GM23338 (cell line): ENCODE results near the gene EHF. TPM values are rescaled to one million over a fixed set of nuclear protein-coding genes. Genes with fewer than 3 reads are reported as not detected.

Source experiments
- ATAC-seq: fragments of 200-7000 bp; cut with Tn5 transposase; 3 replicates; pipeline ENCODE4 v1.9.1; 2020
- DNase-seq: peaks from one replicate; pipeline ENCODE4 v3.0.0-alpha.2; 2015; ENCODE audit warnings: low spot score
- H2AFZ ChIP-seq: fragments of 200-600 bp; sonication (generic); 2 replicates; pipeline ENCODE4 v1.8.0; 2016; ENCODE audit warnings: antibody characterized with exemption, mild to moderate bottlenecking, moderate library complexity
- H3F3A ChIP-seq: fragments of 200-600 bp; sonication (generic); replicated peaks from 2 replicates; pipeline ENCODE4 v1.8.0; 2017; ENCODE audit warnings: antibody characterized with exemption, mixed run types, low read depth
- H3K27ac ChIP-seq: fragments of 200-600 bp; sonication (generic); 2 replicates; pipeline ENCODE4 v1.6.1; 2016; ENCODE audit warnings: low read depth
- H3K27me3 ChIP-seq: fragments of 200-600 bp; sonication (generic); 2 replicates; pipeline ENCODE4 v1.8.0; 2016; ENCODE audit warnings: mild to moderate bottlenecking, mixed run types, moderate library complexity; ENCODE audit not compliant: insufficient read depth
- H3K36me3 ChIP-seq: fragments of 200-600 bp; sonication (generic); 2 replicates; pipeline ENCODE4 v1.8.0; 2016; ENCODE audit warnings: mild to moderate bottlenecking; ENCODE audit not compliant: insufficient read depth
- H3K4me1 ChIP-seq: fragments of 200-600 bp; sonication (generic); 2 replicates; pipeline ENCODE4 v1.8.0; 2016; ENCODE audit warnings: mild to moderate bottlenecking, moderate library complexity; ENCODE audit not compliant: insufficient read depth
- H3K4me2 ChIP-seq: fragments of 200-600 bp; sonication (generic); 2 replicates; pipeline ENCODE4 v1.7.1; 2017; ENCODE audit warnings: mixed run types
- H3K4me3 ChIP-seq: fragments of 200-600 bp; sonication (generic); 2 replicates; pipeline ENCODE4 v1.6.1; 2016; ENCODE audit warnings: mixed run types
- H3K79me2 ChIP-seq: fragments of 200-600 bp; sonication (generic); replicated peaks from 2 replicates; pipeline ENCODE4 v1.8.0; 2017; ENCODE audit warnings: mild to moderate bottlenecking; ENCODE audit not compliant: insufficient read depth
- H3K9me2 ChIP-seq: fragments of 200-600 bp; sonication (generic); 2 replicates; pipeline ENCODE4 v1.8.0; 2017; ENCODE audit not compliant: insufficient read depth
- H4K20me1 ChIP-seq: fragments of 200-600 bp; sonication (generic); replicated peaks from 2 replicates; pipeline ENCODE4 v1.8.0; 2017; ENCODE audit warnings: mild to moderate bottlenecking; ENCODE audit not compliant: insufficient read depth
- H3K27ac Mint-ChIP-seq: 2 replicates; pipeline ENCODE4 v1.8.0; 2020; ENCODE audit warnings: inconsistent platforms, mild to moderate bottlenecking, moderate library complexity, mixed read lengths
- H3K27me3 Mint-ChIP-seq: 3 replicates; pipeline ENCODE4 v1.8.0; 2022; ENCODE audit warnings: low read depth, mild to moderate bottlenecking, moderate library complexity, mixed read lengths, inconsistent platforms; ENCODE audit not compliant: insufficient read depth, poor library complexity
- H3K36me3 Mint-ChIP-seq: 3 replicates; pipeline ENCODE4 v1.8.0; 2021; ENCODE audit warnings: low read depth, mild to moderate bottlenecking, inconsistent platforms, moderate library complexity, mixed read lengths
- H3K4me1 Mint-ChIP-seq: 3 replicates; pipeline ENCODE4 v1.8.0; 2020; ENCODE audit warnings: mild to moderate bottlenecking, inconsistent platforms, mixed read lengths
- H3K4me3 Mint-ChIP-seq: 3 replicates; pipeline ENCODE4 v1.8.0; 2021; ENCODE audit warnings: moderate library complexity, mild to moderate bottlenecking, inconsistent platforms, mixed read lengths
- H3K9me3 Mint-ChIP-seq: 3 replicates; pipeline ENCODE4 v1.8.0; 2020; ENCODE audit warnings: moderate library complexity, mild to moderate bottlenecking, inconsistent platforms, mixed read lengths
- CREB1 ChIP-seq: fragments of 250-450 bp; sonication (Bioruptor Pico); IDR thresholded peaks from 2 replicates; pipeline ENCODE4 v1.5.0; 2020; ENCODE audit warnings: low read depth, mild to moderate bottlenecking, moderate library complexity
- EZH2 ChIP-seq: fragments of 200-600 bp; sonication (generic); IDR thresholded peaks from one replicate; pipeline ENCODE4 v1.8.0; 2017; ENCODE audit warnings: antibody characterized with exemption, mild to moderate bottlenecking, low read depth; ENCODE audit not compliant: unreplicated experiment
- EZH2phosphoT487 ChIP-seq: fragments of 200-600 bp; sonication (generic); IDR thresholded peaks from one replicate; pipeline ENCODE4 v1.8.1; 2018; ENCODE audit warnings: antibody characterized with exemption; ENCODE audit not compliant: unreplicated experiment
- JUNB ChIP-seq: IDR thresholded peaks from one replicate; pipeline ENCODE4 v1.6.1; 2016; ENCODE audit warnings: antibody characterized with exemption; ENCODE audit not compliant: unreplicated experiment
- NANOG ChIP-seq: IDR thresholded peaks from 2 replicates; pipeline ENCODE4 v1.6.1; 2016; ENCODE audit warnings: antibody characterized with exemption, borderline replicate concordance
- POLR2AphosphoS5 ChIP-seq: IDR thresholded peaks from 2 replicates; pipeline ENCODE4 v1.6.1; 2016; ENCODE audit warnings: antibody characterized with exemption, low read depth
- STAT1 ChIP-seq: IDR thresholded peaks from one replicate; pipeline ENCODE4 v1.6.1; 2016; ENCODE audit warnings: antibody characterized with exemption; ENCODE audit not compliant: unreplicated experiment
- ZNF114 ChIP-seq: fragments of 250-450 bp; sonication (Bioruptor Pico); IDR thresholded peaks from 2 replicates; pipeline ENCODE4 v1.5.0; 2020; ENCODE audit warnings: mild to moderate bottlenecking, moderate library complexity
- ZNF331 ChIP-seq: fragments of 250-450 bp; sonication (Bioruptor Pico); IDR thresholded peaks from 2 replicates; pipeline ENCODE4 v1.5.0; 2020; ENCODE audit warnings: low read depth, mild to moderate bottlenecking, moderate library complexity
- polyA plus RNA-seq: library from polyadenylated mRNA; unstranded; fragments of >200 nt; fragmentation: Nextera tagmentation; extraction: Ambion mirVana; gene quantifications from 2 replicates; pipeline ENCODE4 v1.2.1, GENCODE V29; 2016
- total RNA-seq: library from RNA; depleted of rRNA; stranded (reverse); fragments of >200 nt; shearing (Covaris generic); gene quantifications from 2 replicates; pipeline ENCODE4 v1.2.3, GENCODE V29; 2014
- TF ChIP-seq, protein P1 (sequence below): IDR thresholded peaks from one replicate; pipeline ENCODE4 v1.6.1; 2018; ENCODE audit warnings: antibody characterized with exemption; ENCODE audit not compliant: unreplicated experiment
- TF ChIP-seq, protein P2 (sequence below): fragments of 250-450 bp; sonication (Bioruptor Pico); IDR thresholded peaks from 2 replicates; pipeline ENCODE4 v1.5.0; 2020; ENCODE audit warnings: mild to moderate bottlenecking, moderate library complexity
- TF ChIP-seq, protein P3 (sequence below): IDR thresholded peaks from 2 replicates; pipeline ENCODE4 v1.6.1; 2016; ENCODE audit warnings: antibody characterized with exemption
- TF ChIP-seq, protein P4 (sequence below), 2 experiments: fragments of 200-600 bp in 1 of 2; sonication (generic) in 1 of 2; conservative IDR thresholded peaks; 2 replicates each; pipeline versions ENCODE4 v1.5.1 to v1.6.1; 2016 to 2017; ENCODE audit warnings: antibody characterized with exemption in 2 of 2, low read depth in 2 of 2, mild to moderate bottlenecking in 2 of 2, moderate library complexity in 1 of 2

EHF gene
- total and polyA plus RNA-seq, 2 experiments from 2014 or later, result not detected

DNA sequence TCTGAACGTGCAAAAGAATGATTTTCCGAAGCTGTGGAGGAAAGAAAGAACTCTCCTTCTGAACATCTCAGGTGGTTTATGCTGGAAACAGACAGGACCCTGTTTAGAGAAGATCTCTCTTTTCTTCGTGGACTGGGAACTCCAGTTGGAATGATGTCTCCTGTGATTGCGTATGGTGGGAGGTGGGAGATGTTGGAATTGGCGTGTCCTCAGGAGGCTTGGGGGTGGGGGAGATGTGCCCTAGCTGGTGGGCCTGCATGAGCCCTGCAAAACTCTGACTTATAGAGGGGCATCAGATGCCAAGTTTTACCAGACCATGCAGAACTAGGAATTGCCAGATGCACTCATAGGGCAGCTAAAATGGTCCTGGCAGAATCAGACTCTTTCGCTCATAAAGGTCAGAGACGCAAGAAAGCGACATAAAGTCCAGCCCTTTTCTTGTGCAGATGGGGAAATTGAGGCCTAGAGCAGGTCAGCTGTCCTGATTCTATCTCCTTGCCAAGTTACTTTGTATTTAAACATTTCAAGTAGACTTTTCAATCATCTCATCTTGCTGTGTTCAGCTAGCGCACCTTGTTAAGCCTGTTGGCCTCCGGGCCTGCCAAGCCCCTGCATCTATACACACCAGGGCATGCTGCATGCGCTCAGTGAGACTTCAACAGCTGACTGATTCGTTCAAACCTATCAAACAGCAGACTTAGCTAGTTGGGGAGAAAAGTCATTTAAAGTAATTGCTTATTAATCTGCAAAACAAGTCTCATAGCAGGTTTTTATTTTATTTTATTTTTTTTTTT, 34.2 kb upstream of the EHF start:
- Histone ChIP-seq H4K20me1 (no peaks in the 10 kb centered on the region), H3K4me1 (no peaks in the 10 kb centered on the region), H3K27me3 (no peaks in the 10 kb centered on the region), H3K36me3 (no peaks in the 10 kb centered on the region), H3K27ac (no peak overlapping the region), H3K9me2 (no peaks in the 10 kb centered on the region), H3K79me2 (no peaks in the 10 kb centered on the region), H2AFZ (0 out of 2 replicates have a peak overlapping the region, but pooled peaks have one; percentile 1), H3K4me2 (no peak overlapping the region), H3F3A (no peaks in the 10 kb centered on the region), H3K4me3 (no peak overlapping the region)
- DNase-seq (no peak), ATAC-seq (peak; percentile 38; the same call in 2 of the 3 replicates)
- no peaks in the 10 kb centered on the region for H3K27me3 Mint-ChIP-seq
- no peaks in the 10 kb centered on the region for H3K36me3 Mint-ChIP-seq
- no peaks in the 10 kb centered on the region for H3K9me3 Mint-ChIP-seq
- H3K27ac Mint-ChIP-seq, result no peak overlapping the region
- TF ChIP-seq EZH2phosphoT487 (no peak), NANOG (no peak), STAT1 (no peak), EZH2 (no peak), POLR2AphosphoS5 (no peak), CREB1 (CRISPR knock-in tag) (no peak), ZNF331 (CRISPR knock-in tag) (no peak), JUNB (no peak), ZNF114 (CRISPR knock-in tag) (no peak)
- TF ChIP-seq, protein P1, sequence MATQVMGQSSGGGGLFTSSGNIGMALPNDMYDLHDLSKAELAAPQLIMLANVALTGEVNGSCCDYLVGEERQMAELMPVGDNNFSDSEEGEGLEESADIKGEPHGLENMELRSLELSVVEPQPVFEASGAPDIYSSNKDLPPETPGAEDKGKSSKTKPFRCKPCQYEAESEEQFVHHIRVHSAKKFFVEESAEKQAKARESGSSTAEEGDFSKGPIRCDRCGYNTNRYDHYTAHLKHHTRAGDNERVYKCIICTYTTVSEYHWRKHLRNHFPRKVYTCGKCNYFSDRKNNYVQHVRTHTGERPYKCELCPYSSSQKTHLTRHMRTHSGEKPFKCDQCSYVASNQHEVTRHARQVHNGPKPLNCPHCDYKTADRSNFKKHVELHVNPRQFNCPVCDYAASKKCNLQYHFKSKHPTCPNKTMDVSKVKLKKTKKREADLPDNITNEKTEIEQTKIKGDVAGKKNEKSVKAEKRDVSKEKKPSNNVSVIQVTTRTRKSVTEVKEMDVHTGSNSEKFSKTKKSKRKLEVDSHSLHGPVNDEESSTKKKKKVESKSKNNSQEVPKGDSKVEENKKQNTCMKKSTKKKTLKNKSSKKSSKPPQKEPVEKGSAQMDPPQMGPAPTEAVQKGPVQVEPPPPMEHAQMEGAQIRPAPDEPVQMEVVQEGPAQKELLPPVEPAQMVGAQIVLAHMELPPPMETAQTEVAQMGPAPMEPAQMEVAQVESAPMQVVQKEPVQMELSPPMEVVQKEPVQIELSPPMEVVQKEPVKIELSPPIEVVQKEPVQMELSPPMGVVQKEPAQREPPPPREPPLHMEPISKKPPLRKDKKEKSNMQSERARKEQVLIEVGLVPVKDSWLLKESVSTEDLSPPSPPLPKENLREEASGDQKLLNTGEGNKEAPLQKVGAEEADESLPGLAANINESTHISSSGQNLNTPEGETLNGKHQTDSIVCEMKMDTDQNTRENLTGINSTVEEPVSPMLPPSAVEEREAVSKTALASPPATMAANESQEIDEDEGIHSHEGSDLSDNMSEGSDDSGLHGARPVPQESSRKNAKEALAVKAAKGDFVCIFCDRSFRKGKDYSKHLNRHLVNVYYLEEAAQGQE, result no peak
- TF ChIP-seq, protein P2, sequence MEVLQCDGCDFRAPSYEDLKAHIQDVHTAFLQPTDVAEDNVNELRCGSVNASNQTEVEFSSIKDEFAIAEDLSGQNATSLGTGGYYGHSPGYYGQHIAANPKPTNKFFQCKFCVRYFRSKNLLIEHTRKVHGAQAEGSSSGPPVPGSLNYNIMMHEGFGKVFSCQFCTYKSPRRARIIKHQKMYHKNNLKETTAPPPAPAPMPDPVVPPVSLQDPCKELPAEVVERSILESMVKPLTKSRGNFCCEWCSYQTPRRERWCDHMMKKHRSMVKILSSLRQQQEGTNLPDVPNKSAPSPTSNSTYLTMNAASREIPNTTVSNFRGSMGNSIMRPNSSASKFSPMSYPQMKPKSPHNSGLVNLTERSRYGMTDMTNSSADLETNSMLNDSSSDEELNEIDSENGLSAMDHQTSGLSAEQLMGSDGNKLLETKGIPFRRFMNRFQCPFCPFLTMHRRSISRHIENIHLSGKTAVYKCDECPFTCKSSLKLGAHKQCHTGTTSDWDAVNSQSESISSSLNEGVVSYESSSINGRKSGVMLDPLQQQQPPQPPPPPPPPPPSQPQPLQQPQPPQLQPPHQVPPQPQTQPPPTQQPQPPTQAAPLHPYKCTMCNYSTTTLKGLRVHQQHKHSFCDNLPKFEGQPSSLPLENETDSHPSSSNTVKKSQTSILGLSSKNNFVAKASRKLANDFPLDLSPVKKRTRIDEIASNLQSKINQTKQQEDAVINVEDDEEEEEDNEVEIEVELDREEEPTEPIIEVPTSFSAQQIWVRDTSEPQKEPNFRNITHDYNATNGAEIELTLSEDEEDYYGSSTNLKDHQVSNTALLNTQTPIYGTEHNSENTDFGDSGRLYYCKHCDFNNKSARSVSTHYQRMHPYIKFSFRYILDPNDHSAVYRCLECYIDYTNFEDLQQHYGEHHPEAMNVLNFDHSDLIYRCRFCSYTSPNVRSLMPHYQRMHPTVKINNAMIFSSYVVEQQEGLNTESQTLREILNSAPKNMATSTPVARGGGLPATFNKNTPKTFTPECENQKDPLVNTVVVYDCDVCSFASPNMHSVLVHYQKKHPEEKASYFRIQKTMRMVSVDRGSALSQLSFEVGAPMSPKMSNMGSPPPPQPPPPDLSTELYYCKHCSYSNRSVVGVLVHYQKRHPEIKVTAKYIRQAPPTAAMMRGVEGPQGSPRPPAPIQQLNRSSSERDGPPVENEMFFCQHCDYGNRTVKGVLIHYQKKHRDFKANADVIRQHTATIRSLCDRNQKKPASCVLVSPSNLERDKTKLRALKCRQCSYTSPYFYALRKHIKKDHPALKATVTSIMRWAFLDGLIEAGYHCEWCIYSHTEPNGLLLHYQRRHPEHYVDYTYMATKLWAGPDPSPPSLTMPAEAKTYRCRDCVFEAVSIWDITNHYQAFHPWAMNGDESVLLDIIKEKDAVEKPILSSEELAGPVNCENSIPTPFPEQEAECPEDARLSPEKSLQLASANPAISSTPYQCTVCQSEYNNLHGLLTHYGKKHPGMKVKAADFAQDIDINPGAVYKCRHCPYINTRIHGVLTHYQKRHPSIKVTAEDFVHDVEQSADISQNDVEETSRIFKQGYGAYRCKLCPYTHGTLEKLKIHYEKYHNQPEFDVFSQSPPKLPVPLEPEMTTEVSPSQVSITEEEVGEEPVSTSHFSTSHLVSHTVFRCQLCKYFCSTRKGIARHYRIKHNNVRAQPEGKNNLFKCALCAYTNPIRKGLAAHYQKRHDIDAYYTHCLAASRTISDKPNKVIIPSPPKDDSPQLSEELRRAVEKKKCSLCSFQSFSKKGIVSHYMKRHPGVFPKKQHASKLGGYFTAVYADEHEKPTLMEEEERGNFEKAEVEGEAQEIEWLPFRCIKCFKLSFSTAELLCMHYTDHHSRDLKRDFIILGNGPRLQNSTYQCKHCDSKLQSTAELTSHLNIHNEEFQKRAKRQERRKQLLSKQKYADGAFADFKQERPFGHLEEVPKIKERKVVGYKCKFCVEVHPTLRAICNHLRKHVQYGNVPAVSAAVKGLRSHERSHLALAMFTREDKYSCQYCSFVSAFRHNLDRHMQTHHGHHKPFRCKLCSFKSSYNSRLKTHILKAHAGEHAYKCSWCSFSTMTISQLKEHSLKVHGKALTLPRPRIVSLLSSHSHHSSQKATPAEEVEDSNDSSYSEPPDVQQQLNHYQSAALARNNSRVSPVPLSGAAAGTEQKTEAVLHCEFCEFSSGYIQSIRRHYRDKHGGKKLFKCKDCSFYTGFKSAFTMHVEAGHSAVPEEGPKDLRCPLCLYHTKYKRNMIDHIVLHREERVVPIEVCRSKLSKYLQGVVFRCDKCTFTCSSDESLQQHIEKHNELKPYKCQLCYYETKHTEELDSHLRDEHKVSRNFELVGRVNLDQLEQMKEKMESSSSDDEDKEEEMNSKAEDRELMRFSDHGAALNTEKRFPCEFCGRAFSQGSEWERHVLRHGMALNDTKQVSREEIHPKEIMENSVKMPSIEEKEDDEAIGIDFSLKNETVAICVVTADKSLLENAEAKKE (CRISPR knock-in tag), result no peak
- TF ChIP-seq, protein P3, sequence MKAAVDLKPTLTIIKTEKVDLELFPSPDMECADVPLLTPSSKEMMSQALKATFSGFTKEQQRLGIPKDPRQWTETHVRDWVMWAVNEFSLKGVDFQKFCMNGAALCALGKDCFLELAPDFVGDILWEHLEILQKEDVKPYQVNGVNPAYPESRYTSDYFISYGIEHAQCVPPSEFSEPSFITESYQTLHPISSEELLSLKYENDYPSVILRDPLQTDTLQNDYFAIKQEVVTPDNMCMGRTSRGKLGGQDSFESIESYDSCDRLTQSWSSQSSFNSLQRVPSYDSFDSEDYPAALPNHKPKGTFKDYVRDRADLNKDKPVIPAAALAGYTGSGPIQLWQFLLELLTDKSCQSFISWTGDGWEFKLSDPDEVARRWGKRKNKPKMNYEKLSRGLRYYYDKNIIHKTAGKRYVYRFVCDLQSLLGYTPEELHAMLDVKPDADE, result no peak
- TF ChIP-seq, protein P4, sequence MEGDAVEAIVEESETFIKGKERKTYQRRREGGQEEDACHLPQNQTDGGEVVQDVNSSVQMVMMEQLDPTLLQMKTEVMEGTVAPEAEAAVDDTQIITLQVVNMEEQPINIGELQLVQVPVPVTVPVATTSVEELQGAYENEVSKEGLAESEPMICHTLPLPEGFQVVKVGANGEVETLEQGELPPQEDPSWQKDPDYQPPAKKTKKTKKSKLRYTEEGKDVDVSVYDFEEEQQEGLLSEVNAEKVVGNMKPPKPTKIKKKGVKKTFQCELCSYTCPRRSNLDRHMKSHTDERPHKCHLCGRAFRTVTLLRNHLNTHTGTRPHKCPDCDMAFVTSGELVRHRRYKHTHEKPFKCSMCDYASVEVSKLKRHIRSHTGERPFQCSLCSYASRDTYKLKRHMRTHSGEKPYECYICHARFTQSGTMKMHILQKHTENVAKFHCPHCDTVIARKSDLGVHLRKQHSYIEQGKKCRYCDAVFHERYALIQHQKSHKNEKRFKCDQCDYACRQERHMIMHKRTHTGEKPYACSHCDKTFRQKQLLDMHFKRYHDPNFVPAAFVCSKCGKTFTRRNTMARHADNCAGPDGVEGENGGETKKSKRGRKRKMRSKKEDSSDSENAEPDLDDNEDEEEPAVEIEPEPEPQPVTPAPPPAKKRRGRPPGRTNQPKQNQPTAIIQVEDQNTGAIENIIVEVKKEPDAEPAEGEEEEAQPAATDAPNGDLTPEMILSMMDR (conservative IDR thresholded peaks at IDR 0.05; ENCODE audit: low read depth in 2 of 2), result no peak
- H3K4me3 Mint-ChIP-seq, result no peak overlapping the region
- H3K4me1 Mint-ChIP-seq, result peaks cover 8% of the 10 kb centered on the region; the same call in 2 of the 3 replicates
